ENCODE data around the gene TMEM14B.
A peak's percentile ranks its signal among the peaks of the same experiment; 100 is the strongest.
"Not testable (repeated sequence)": the region's sequence is repeated elsewhere in the genome, so short reads cannot be mapped to it uniquely, and the experiment has no call there.

TMEM14B gene

GRCh38 chr6:10725716-10726115 lies 21.9 kb upstream of the TMEM14B start:
- no peak for TF ChIP-seq CTCF (IDR thresholded peaks at IDR 0.05; ENCODE audit: low read depth, low read length)
- DNase-seq = no peak
- no peaks in the 10 kb centered on the region for H3K27me3 ChIP-seq (ENCODE audit: insufficient read depth, low read depth, severe bottlenecking)
- no peak overlapping the region for H3K27ac ChIP-seq
- H3K4me3 ChIP-seq (ENCODE audit: low read depth, low read length) = no peak overlapping the region
- no peaks in the 10 kb centered on the region for H3K9me3 ChIP-seq (ENCODE audit: severe bottlenecking)
- peaks cover 51% of the 10 kb centered on the region for H3K36me3 ChIP-seq

- DNase-seq = no peak
- H3K36me3 ChIP-seq = peaks cover 72% of the 10 kb centered on the region
- no peaks in the 10 kb centered on the region for H3K9me3 ChIP-seq (ENCODE audit: severe bottlenecking)
- no peaks in the 10 kb centered on the region for H3K27me3 ChIP-seq (ENCODE audit: insufficient read depth, low read depth, severe bottlenecking)
- no peak overlapping the region for H3K27ac ChIP-seq
- TF ChIP-seq CTCF (IDR thresholded peaks at IDR 0.05; ENCODE audit: low read depth, low read length) = no peak
- H3K4me3 ChIP-seq (ENCODE audit: low read depth, low read length) = no peak overlapping the region
These were observed 17.4 kb upstream of the TMEM14B start for GRCh38 chr6:10730254-10730653.

- Histone ChIP-seq H3K36me3 (peaks cover 50% of the 10 kb centered on the region), H3K27ac (no peak overlapping the region), H3K9me3 (ENCODE audit: severe bottlenecking) (no peaks in the 10 kb centered on the region), H3K27me3 (ENCODE audit: insufficient read depth, low read depth, severe bottlenecking) (no peaks in the 10 kb centered on the region), H3K4me3 (ENCODE audit: low read depth, low read length) (no peak overlapping the region)
- TF ChIP-seq CTCF (IDR thresholded peaks at IDR 0.05; ENCODE audit: low read depth, low read length) = no peak
- peak; percentile 4 for DNase-seq
These were observed 14.4 kb upstream of the TMEM14B start for GRCh38 chr6:10733151-10733715.

GRCh38 chr6:10733863-10734262 lies 13.7 kb upstream of the TMEM14B start:
- Histone ChIP-seq H3K4me3 (ENCODE audit: low read depth, low read length) (no peak overlapping the region), H3K9me3 (ENCODE audit: severe bottlenecking) (no peaks in the 10 kb centered on the region)

GRCh38 chr6:10736731-10737130 lies 10.9 kb upstream of the TMEM14B start:
- Histone ChIP-seq H3K4me3 (ENCODE audit: low read depth, low read length) (no peak overlapping the region), H3K36me3 (peaks cover 21% of the 10 kb centered on the region), H3K27me3 (ENCODE audit: insufficient read depth, low read depth, severe bottlenecking) (no peaks in the 10 kb centered on the region), H3K9me3 (ENCODE audit: severe bottlenecking) (peaks cover 3% of the 10 kb centered on the region), H3K27ac (no peak overlapping the region)
- DNase-seq = no peak
- TF ChIP-seq CTCF (IDR thresholded peaks at IDR 0.05; ENCODE audit: low read depth, low read length) = no peak

More at GRCh38 chr6:10733863-10734262, 13.7 kb upstream of the TMEM14B start:
- Histone ChIP-seq H3K36me3 (peaks cover 44% of the 10 kb centered on the region), H3K27me3 (ENCODE audit: insufficient read depth, low read depth, severe bottlenecking) (no peaks in the 10 kb centered on the region), H3K27ac (no peak overlapping the region)
- TF ChIP-seq CTCF (IDR thresholded peaks at IDR 0.05; ENCODE audit: low read depth, low read length) = no peak
- no peak for DNase-seq

- no peak overlapping the region for H3K4me3 ChIP-seq (ENCODE audit: low read depth, low read length)
- H3K9me3 ChIP-seq (ENCODE audit: severe bottlenecking) = peaks cover 5% of the 10 kb centered on the region
- H3K27me3 ChIP-seq (ENCODE audit: insufficient read depth, low read depth, severe bottlenecking) = no peaks in the 10 kb centered on the region
- DNase-seq = peak; percentile 5
- H3K36me3 ChIP-seq = no peaks in the 10 kb centered on the region
- TF ChIP-seq CTCF (IDR thresholded peaks at IDR 0.05; ENCODE audit: low read depth, low read length) = no peak
- no peak overlapping the region for H3K27ac ChIP-seq
These were observed 7.5 kb upstream of the TMEM14B start for GRCh38 chr6:10740061-10740460.

GRCh38 chr6:10741643-10742042 lies 6.0 kb upstream of the TMEM14B start:
- not testable (repeated sequence) for H3K4me3 ChIP-seq (ENCODE audit: low read depth, low read length); DNase-seq; H3K27me3 ChIP-seq (ENCODE audit: insufficient read depth, low read depth, severe bottlenecking); H3K9me3 ChIP-seq (ENCODE audit: severe bottlenecking); H3K27ac ChIP-seq; H3K36me3 ChIP-seq
